Choroid plexus epithelial cell (primary cell): ENCODE results near the gene RAD21L1.

Experiments used
- DNase-seq: peaks from one replicate; pipeline ENCODE4 v3.0.0-alpha.2; 2010; ENCODE audit warnings: low read depth
- H3K4me3 ChIP-seq: 2 replicates; pipeline ENCODE4 v1.5.1; 2011; ENCODE audit warnings: low read depth, mild to moderate bottlenecking, control low read depth, low read length, moderate library complexity
- TF ChIP-seq, protein P1 (sequence below): conservative IDR thresholded peaks from 2 replicates; pipeline ENCODE4 v1.5.1; 2011; ENCODE audit warnings: low read depth, mild to moderate bottlenecking, control low read depth, inconsistent platforms, low read length, moderate library complexity

The RAD21L1 gene

GRCh38 chr20:1278993-1279392 lies 53.1 kb downstream of the RAD21L1 start:
- DNase-seq = no peak
- H3K4me3 ChIP-seq = no peak overlapping the region
- TF ChIP-seq, protein P1, sequence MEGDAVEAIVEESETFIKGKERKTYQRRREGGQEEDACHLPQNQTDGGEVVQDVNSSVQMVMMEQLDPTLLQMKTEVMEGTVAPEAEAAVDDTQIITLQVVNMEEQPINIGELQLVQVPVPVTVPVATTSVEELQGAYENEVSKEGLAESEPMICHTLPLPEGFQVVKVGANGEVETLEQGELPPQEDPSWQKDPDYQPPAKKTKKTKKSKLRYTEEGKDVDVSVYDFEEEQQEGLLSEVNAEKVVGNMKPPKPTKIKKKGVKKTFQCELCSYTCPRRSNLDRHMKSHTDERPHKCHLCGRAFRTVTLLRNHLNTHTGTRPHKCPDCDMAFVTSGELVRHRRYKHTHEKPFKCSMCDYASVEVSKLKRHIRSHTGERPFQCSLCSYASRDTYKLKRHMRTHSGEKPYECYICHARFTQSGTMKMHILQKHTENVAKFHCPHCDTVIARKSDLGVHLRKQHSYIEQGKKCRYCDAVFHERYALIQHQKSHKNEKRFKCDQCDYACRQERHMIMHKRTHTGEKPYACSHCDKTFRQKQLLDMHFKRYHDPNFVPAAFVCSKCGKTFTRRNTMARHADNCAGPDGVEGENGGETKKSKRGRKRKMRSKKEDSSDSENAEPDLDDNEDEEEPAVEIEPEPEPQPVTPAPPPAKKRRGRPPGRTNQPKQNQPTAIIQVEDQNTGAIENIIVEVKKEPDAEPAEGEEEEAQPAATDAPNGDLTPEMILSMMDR = no peak

GRCh38 chr20:1280195-1281102 lies 54.6 kb downstream of the RAD21L1 start:
- TF ChIP-seq, protein P1 = no peak
- no peak for DNase-seq
- no peak overlapping the region for H3K4me3 ChIP-seq

DNA sequence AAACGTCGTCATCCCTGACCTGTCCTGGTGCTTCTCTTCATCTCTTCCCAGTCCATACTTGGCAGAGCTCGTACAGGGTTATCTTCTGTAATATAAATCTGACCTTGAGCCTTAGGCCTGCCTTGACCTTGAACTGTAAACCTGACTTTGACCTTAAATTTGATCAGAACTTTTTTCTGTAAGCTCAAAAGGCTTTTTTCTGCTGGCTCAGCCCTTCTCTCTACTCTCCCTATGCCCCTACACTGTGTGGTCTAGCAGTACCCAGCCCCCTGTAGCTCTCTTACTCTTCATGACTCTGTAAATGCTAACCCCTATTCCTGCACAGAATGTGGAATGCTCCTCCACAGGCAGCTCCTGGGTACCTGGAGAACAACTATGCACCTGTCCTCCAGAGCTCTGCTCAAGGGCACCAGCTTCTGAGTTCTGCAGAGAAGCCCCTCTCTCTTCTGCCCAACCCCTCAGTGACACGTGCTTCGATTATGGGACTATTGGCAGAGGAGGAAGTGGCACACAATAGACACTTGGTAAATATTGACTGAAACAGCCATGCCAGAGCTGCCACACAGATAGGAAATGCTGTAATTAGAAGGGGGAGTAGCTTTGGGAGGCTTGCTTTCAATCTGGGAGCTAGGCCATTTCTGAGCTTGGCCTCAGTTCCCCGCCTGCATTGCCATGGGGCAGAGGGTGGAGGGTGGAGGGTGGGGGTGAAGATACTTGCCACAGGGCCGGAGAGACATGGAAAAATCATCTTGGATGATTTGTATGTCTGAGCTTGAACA lies 55.6 kb downstream of the RAD21L1 start:
- DNase-seq = no peak
- no peak overlapping the region for H3K4me3 ChIP-seq
- TF ChIP-seq, protein P1 = no peak

- TF ChIP-seq, protein P1 = no peak
- no peak overlapping the region for H3K4me3 ChIP-seq
- DNase-seq = no peak
Measured at GRCh38 chr20:1282966-1283365, 57.1 kb downstream of the RAD21L1 start.

DNA sequence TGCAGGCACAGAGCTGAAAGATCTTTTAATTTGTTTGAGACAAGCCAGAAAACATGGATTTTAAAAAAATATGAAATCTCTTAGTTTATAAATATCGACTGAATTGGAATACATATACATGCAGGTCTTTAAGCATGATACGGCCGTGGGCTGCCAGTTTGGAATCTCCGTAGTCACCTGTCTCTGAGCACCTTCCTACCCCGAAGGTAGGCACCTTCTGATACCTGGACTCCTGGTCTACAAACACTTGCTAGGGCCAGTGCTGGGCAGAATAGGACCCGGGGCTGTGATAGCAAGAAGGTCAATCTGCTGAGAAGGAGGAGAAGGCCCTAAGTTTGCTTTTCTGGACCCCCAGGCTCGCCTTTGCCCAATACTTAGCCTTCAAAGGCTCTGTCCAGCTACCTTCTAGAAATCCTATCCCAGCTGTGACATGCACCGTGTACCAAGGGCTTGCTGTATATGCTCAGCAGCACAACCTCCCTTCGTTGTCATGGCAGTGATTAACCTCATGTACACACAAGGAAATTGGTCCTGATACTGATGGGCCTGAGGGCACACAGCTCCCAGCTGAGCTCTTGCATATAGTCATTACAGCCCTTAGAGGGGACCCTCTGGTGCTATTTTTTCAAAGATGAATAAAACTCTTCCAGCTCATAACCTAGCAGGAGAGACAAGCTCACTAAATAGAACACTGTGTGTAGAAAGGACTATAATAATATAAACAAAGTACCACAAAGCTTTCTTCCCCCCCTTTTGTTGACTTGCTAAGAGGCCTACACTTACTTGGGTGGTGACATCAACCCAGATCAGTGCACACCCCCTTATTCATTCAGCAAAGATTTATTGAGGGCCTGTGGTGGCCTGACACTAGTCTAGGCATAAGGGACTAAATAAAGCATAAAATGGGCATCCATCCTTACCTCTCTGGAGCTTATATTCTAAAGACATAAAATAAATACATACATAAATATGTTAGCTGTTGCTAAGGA lies 58.0 kb downstream of the RAD21L1 start:
- no peak for DNase-seq
- TF ChIP-seq, protein P1 = no peak
- no peak overlapping the region for H3K4me3 ChIP-seq

- no peak overlapping the region for H3K4me3 ChIP-seq
- DNase-seq = no peak
Measured at GRCh38 chr20:1286267-1287024, 60.6 kb downstream of the RAD21L1 start.

More at GRCh38 chr20:1286267-1287024, 60.6 kb downstream of the RAD21L1 start:
- TF ChIP-seq, protein P1 = no peak
